HepG2 (cell line): ENCODE data around the gene LHX3. TPM values are rescaled to one million over a fixed set of nuclear protein-coding genes. Genes with fewer than 3 reads are reported as not detected.

Experiments used
- ATAC-seq: fragments of 200-7000 bp; cut with Tn5 transposase; 3 replicates; pipeline ENCODE4 v1.9.1; 2020; ENCODE audit warnings: mild to moderate bottlenecking, moderate library complexity
- BruUV-seq: library from RNA; stranded (reverse); fragments of 400-500 nt; replicated peaks from 2 replicates; lab custom pipeline; 2021; lab: Mats Ljungman, UMichigan
- CTCF ChIA-PET: fragments of 300-600 bp; formaldehyde crosslinking; extraction: SDS; loops from one replicate; lab custom pipeline; 2021; ENCODE audit warnings: low total read pairs, inconsistent platforms, low intra/inter-chr PET ratio; lab: Yijun Ruan, JAX
- POLR2A ChIA-PET: fragments of 350-600 bp; sonication (Branson Sonifier 250); formaldehyde crosslinking; loops from one replicate; lab custom pipeline; 2020; ENCODE audit warnings: antibody characterized with exemption, inconsistent platforms; lab: Yijun Ruan, JAX
- DNase-seq: peaks from one replicate; pipeline ENCODE4 v3.0.0-alpha.2; 2015; ENCODE audit warnings: low spot score
- FAIRE-seq: peaks from 3 replicates; lab custom pipeline; 2011; peaks lifted over from hg19 to GRCh38; lab: Jason Lieb, UNC
- H2AFZ ChIP-seq: one replicate; pipeline ENCODE4 v1.6.1; 2011; ENCODE audit warnings: low read length, inconsistent platforms
- H3K27ac ChIP-seq: fragments of 300-600 bp; 3 replicates; pipeline ENCODE4 v1.8.0; 2011; ENCODE audit warnings: mixed run types, mild to moderate bottlenecking, mixed read lengths, low read length, inconsistent platforms; ENCODE audit not compliant: insufficient read depth; ENCODE audit errors: extremely low read length
- H3K27me3 ChIP-seq, 2 experiments: fragments of 200-600 bp in 1 of 2; 2 replicates in 1 of 2; 3 replicates in 1 of 2; pipeline versions ENCODE4 v1.6.0 to v1.8.0; 2011; ENCODE audit warnings: low read length in 2 of 2, mild to moderate bottlenecking in 2 of 2, moderate library complexity in 2 of 2, inconsistent platforms in 1 of 2; ENCODE audit not compliant: insufficient read depth in 2 of 2, control insufficient read depth in 1 of 2
- H3K36me3 ChIP-seq, 2 experiments: fragments of 200-600 bp in 1 of 2; replicated peaks in 1 of 2; 2 replicates in 1 of 2; 3 replicates in 1 of 2; pipeline versions ENCODE4 v1.5.1 to v1.8.0; 2011; ENCODE audit warnings: low read length in 2 of 2, inconsistent platforms in 1 of 2; ENCODE audit not compliant: insufficient read depth in 2 of 2, control insufficient read depth in 1 of 2
- H3K4me1 ChIP-seq: 2 replicates; pipeline ENCODE4 v1.5.1; 2012; ENCODE audit warnings: low read length, inconsistent platforms; ENCODE audit not compliant: insufficient read depth
- H3K4me2 ChIP-seq: 2 replicates; pipeline ENCODE4 v1.6.0; 2011; ENCODE audit warnings: low read depth, low read length, inconsistent platforms
- H3K4me3 ChIP-seq, 3 experiments: fragments of 200-600 bp in 1 of 3; sonication (generic), shearing (Covaris generic) in 1 of 3; replicated peaks in 1 of 3; 2 replicates each; pipeline ENCODE4 v1.5.1; 2011 to 2016; ENCODE audit warnings: low read length in 3 of 3, inconsistent platforms in 2 of 3, low read depth in 2 of 3, mild to moderate bottlenecking in 2 of 3, control low read depth in 1 of 3, mixed read lengths in 1 of 3; ENCODE audit not compliant: insufficient read depth in 1 of 3
- H3K79me2 ChIP-seq: one replicate; pipeline ENCODE4 v1.6.1; 2011; ENCODE audit warnings: low read length, inconsistent platforms; ENCODE audit not compliant: insufficient read depth
- H3K9ac ChIP-seq: 2 replicates; pipeline ENCODE4 v1.6.0; 2011; ENCODE audit warnings: mild to moderate bottlenecking, low read depth, low read length, inconsistent platforms; ENCODE audit not compliant: insufficient read depth
- H3K9me3 ChIP-seq: 2 replicates; pipeline ENCODE4 v1.5.1; 2012; ENCODE audit warnings: mild to moderate bottlenecking, low read length
- H4K20me1 ChIP-seq: 2 replicates; pipeline ENCODE4 v1.6.0; 2011; ENCODE audit warnings: inconsistent platforms, mild to moderate bottlenecking, low read length, moderate library complexity; ENCODE audit not compliant: insufficient read depth
- HNF4A ChIP-seq: sonication (generic); formaldehyde crosslinking; IDR thresholded peaks from 2 replicates; pipeline ENCODE4 v1.4.0; 2020; ENCODE audit warnings: missing genetic modification reagents
- MTF1 ChIP-seq: sonication (generic); formaldehyde crosslinking; IDR thresholded peaks from 2 replicates; pipeline ENCODE4 v1.5.0; 2020; ENCODE audit warnings: missing genetic modification reagents
- NKX3-1 ChIP-seq: sonication (generic); formaldehyde crosslinking; IDR thresholded peaks from 2 replicates; pipeline ENCODE4 v1.5.0; 2020; ENCODE audit warnings: missing genetic modification reagents
- PITX1 ChIP-seq: sonication (generic); formaldehyde crosslinking; IDR thresholded peaks from 2 replicates; pipeline ENCODE4 v1.5.1; 2020; ENCODE audit warnings: mild to moderate bottlenecking, missing genetic modification reagents
- RBM22 ChIP-seq: fragments of 200-400 bp; formaldehyde crosslinking; optimal IDR thresholded peaks from 2 replicates; pipeline ENCODE3; 2017; ENCODE audit warnings: mild to moderate bottlenecking, low read length, moderate library complexity
- SP1 ChIP-seq, 2 experiments: fragments of 450-650 bp in 1 of 2; sonication (generic) in 1 of 2; formaldehyde crosslinking in 1 of 2; IDR thresholded peaks; 2 replicates each; pipeline versions ENCODE4 v1.4.0 to v1.6.1; 2016 to 2020; ENCODE audit warnings: missing genetic modification reagents in 1 of 2
- TCF7 ChIP-seq: sonication (generic); IDR thresholded peaks from 2 replicates; pipeline ENCODE4 v1.6.1; 2016; ENCODE audit warnings: antibody characterized with exemption, low read depth
- ZNF296 ChIP-seq: sonication (generic); formaldehyde crosslinking; conservative IDR thresholded peaks from 2 replicates; pipeline ENCODE4 v1.5.0; 2020; ENCODE audit warnings: mild to moderate bottlenecking, missing genetic modification reagents
- ZNF354B ChIP-seq: sonication (generic); formaldehyde crosslinking; IDR thresholded peaks from 2 replicates; pipeline ENCODE4 v1.8.0; 2022; ENCODE audit warnings: mild to moderate bottlenecking, missing genetic modification reagents
- WGBS: methylation state at CpG from one replicate; pipeline ENCODE4 v1.1.6; 2017; ENCODE audit warnings: low lambda C conversion rate; 5-methylcytosine and 5-hydroxymethylcytosine counted together
- in situ Hi-C: cut with HindIII; loops from 2 replicates; pipeline ENCODE4 v1.10.0; 2017; ENCODE audit warnings: low pct_unique_long_range_greater_than_20kb; ENCODE audit not compliant: extremely low pct_ligation_motif_present
- intact Hi-C: fragments of 100-400 bp; cut with micrococcal nuclease; formaldehyde crosslinking; loops from one replicate; pipeline ENCODE4 v1.10.0; 2022; ENCODE audit not compliant: unreplicated experiment
- polyA plus RNA-seq, 8 experiments: library from polyadenylated mRNA; depleted of rRNA in 3 of 8; stranded (reverse) in 7 of 8; unstranded in 1 of 8; fragments of >200 nt; fragmentation: Illumina TruSeq in 4 of 8; extraction: Trizol in 4 of 8; gene quantifications; 2 replicates each; pipeline versions ENCODE4 v1.2.1 to v1.2.3, GENCODE V29; 2011 to 2016; ENCODE audit warnings: low read depth in 4 of 8, missing spikeins in 1 of 8, mixed read lengths in 1 of 8; ENCODE audit not compliant: insufficient read depth in 1 of 8
- total RNA-seq, 5 experiments: library from RNA; depleted of rRNA; stranded (reverse); fragments of >200 nt; fragmentation: Illumina TruSeq; extraction: Trizol; gene quantifications; 2 replicates each; pipeline ENCODE4 v1.2.3, GENCODE V29; 2016; ENCODE audit warnings: low read depth in 1 of 5
- TF ChIP-seq, protein P1 (sequence below), 2 experiments: sonication (generic) in 1 of 2; formaldehyde crosslinking in 1 of 2; IDR thresholded peaks; 2 replicates each; pipeline versions ENCODE4 v1.4.0 to v1.6.1; 2016 to 2020; ENCODE audit warnings: borderline replicate concordance in 1 of 2, low read depth in 1 of 2, mild to moderate bottlenecking in 1 of 2, missing genetic modification reagents in 1 of 2
- TF ChIP-seq, protein P2 (sequence below): sonication (generic); formaldehyde crosslinking; IDR thresholded peaks from 2 replicates; pipeline ENCODE4 v1.4.0; 2020; ENCODE audit warnings: missing genetic modification reagents

Gene LHX3
- total and polyA plus RNA-seq, 2 of the 13 experiments (the other 11 are each of a cell fraction or from before 2014, with no cell fraction given), result not detected

DNA sequence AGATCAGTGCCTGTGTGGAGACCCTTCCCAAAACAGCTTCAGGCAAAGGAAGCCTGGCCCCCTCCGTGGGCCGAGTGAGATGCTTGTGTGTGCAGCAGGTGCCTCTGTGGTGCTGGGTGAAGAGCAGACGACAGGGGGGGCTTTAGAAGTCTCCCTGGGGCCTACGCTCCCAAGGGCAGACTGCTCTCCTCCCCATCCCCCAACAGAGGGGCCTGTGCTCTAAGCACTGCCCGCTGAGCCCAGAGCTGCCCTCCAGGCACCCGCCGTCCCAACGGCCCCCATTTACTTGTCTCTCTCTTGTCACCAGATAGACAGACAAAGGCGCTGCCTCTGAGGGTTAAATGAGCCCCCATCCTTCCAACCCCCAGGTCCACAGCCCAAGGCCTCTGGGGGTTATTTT, 2.7 kb upstream of the LHX3 start:
- BruUV-seq, result no TSS peak
- FAIRE-seq (no peak), DNase-seq (no peak), ATAC-seq (no peak)
- no peaks in the 10 kb centered on the region for H3K79me2 ChIP-seq
- in situ Hi-C loops, result no loop called here
- ChIA-PET POLR2A (no interaction called here), CTCF (no interaction called here)
- TF ChIP-seq PITX1 (CRISPR knock-in tag) (no peak), ZNF354B (CRISPR knock-in tag) (no peak), RBM22 (peak; percentile 68)
- H3K4me2 ChIP-seq, result no peak overlapping the region
- peaks cover 31% of the 10 kb centered on the region; the same call in 1 of the 2 replicates for H4K20me1 ChIP-seq
- WGBS, result 96% methylated on average over 8 of the region's 9 CpGs
- intact Hi-C loops, result no loop called here
- no peak overlapping the region for H3K9ac ChIP-seq
- H3K27ac ChIP-seq, result no peak overlapping the region
- no peak overlapping the region for H2AFZ ChIP-seq
- H3K9me3 ChIP-seq, result no peaks in the 10 kb centered on the region
- peaks cover 16 to 35% of the 10 kb centered on the region in 2 experiments for H3K36me3 ChIP-seq
- H3K4me3 ChIP-seq, result no peak overlapping the region
- peaks cover 4 to 14% of the 10 kb centered on the region in 2 experiments; a peak in 4 of 5 replicates for H3K27me3 ChIP-seq
- H3K4me1 ChIP-seq, result peaks cover 12% of the 10 kb centered on the region

DNA sequence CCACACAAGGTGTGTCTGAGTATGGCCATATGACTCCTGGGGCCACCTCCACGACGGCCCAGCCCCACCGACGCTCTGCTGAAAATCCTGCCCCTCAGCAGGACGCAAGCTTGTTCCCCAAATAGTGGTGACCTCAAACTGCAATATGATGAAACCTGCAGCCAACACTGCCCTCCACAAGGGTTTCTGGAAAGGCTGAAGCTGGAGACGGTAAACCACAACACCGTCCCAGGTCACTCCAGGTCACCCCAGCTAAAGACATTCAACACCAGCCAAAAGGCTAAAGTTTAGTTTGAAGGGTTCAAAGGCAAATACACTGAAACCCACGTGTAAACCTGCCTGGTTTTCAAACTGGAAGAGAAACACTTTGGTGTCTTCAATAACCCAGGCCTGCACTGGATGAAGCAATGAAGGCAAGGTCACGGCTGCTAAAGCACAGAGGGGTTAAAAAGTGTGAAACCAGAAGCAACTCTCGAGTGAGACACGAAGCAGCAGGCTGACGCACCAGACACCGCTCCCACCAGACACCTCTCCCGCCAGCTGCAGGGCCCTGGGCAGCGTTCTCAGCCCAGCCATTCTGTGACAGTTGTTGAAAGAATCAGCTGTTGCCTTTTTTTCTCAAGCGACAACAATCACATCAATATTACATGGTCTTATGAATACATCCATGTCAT, 1.8 kb upstream of the LHX3 start:
- in situ Hi-C loops (no loop called here), intact Hi-C loops (no loop called here)
- WGBS, result 72% methylated on average over 16 of the region's 16 CpGs
- Histone ChIP-seq H3K79me2 (no peaks in the 10 kb centered on the region), H3K9ac (no peak overlapping the region), H4K20me1 (peaks cover 31% of the 10 kb centered on the region; the same call in 1 of the 2 replicates), H3K27me3 (peaks cover 5 to 22% of the 10 kb centered on the region in 2 experiments; a peak in 4 of 5 replicates), H3K4me2 (no peak overlapping the region), H3K27ac (no peak overlapping the region), H3K9me3 (no peaks in the 10 kb centered on the region), H3K4me1 (peaks cover 12% of the 10 kb centered on the region), H3K36me3 (peaks cover 12 to 28% of the 10 kb centered on the region in 2 experiments; a peak in 4 of 5 replicates), H3K4me3 (no peak overlapping the region), H2AFZ (no peak overlapping the region)
- DNase-seq, result no peak
- ChIA-PET CTCF (no interaction called here), POLR2A (interaction anchor here (0.9 kb wide), 1 partner anchor 38 kb away, joined by 3 read pairs; no protein-coding TSS in a partner anchor)
- peak; percentile 65 for FAIRE-seq
- ATAC-seq, result no peak
- TSS peak; percentile 54 for BruUV-seq
- TF ChIP-seq NKX3-1 (CRISPR knock-in tag) (no peak), TCF7 (no peak), ZNF296 (CRISPR knock-in tag) (no peak), MTF1 (no peak), SP1 (IDR thresholded peaks at IDR 0.05) (no peak), SP1 (CRISPR knock-in tag; IDR thresholded peaks at IDR 0.05) (no peak), HNF4A (CRISPR knock-in tag) (peak; percentile 22; the same call in 1 of the 2 replicates)
- TF ChIP-seq, protein P1, sequence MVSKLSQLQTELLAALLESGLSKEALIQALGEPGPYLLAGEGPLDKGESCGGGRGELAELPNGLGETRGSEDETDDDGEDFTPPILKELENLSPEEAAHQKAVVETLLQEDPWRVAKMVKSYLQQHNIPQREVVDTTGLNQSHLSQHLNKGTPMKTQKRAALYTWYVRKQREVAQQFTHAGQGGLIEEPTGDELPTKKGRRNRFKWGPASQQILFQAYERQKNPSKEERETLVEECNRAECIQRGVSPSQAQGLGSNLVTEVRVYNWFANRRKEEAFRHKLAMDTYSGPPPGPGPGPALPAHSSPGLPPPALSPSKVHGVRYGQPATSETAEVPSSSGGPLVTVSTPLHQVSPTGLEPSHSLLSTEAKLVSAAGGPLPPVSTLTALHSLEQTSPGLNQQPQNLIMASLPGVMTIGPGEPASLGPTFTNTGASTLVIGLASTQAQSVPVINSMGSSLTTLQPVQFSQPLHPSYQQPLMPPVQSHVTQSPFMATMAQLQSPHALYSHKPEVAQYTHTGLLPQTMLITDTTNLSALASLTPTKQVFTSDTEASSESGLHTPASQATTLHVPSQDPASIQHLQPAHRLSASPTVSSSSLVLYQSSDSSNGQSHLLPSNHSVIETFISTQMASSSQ (IDR thresholded peaks at IDR 0.05; ENCODE audit: low read depth), result no peak
- TF ChIP-seq, protein P1 (CRISPR knock-in tag; IDR thresholded peaks at IDR 0.05; ENCODE audit: borderline replicate concordance), result no peak
- TF ChIP-seq, protein P2, sequence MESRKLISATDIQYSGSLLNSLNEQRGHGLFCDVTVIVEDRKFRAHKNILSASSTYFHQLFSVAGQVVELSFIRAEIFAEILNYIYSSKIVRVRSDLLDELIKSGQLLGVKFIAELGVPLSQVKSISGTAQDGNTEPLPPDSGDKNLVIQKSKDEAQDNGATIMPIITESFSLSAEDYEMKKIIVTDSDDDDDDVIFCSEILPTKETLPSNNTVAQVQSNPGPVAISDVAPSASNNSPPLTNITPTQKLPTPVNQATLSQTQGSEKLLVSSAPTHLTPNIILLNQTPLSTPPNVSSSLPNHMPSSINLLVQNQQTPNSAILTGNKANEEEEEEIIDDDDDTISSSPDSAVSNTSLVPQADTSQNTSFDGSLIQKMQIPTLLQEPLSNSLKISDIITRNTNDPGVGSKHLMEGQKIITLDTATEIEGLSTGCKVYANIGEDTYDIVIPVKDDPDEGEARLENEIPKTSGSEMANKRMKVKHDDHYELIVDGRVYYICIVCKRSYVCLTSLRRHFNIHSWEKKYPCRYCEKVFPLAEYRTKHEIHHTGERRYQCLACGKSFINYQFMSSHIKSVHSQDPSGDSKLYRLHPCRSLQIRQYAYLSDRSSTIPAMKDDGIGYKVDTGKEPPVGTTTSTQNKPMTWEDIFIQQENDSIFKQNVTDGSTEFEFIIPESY (CRISPR knock-in tag), result peak; percentile 16; the same call in 1 of the 2 replicates
